IMR-90 (cell line): Measurements from ENCODE around the gene VEGFA. TPM values are rescaled to one million over a fixed set of nuclear protein-coding genes. Genes with fewer than 3 reads are reported as not detected.

ENCODE experiments used
- ATAC-seq: fragments of 200-7000 bp; cut with Tn5 transposase; 2 replicates; pipeline ENCODE4 v1.9.1; 2020; ENCODE audit warnings: low read depth, mild to moderate bottlenecking, moderate library complexity
- BruUV-seq: library from RNA; stranded (reverse); fragments of 400-500 nt; replicated peaks from 2 replicates; lab custom pipeline; 2021; lab: Mats Ljungman, UMichigan
- CTCF ChIA-PET: fragments of 300-600 bp; formaldehyde crosslinking; extraction: SDS; loops from one replicate; lab custom pipeline; 2021; ENCODE audit warnings: antibody characterized with exemption; lab: Yijun Ruan, JAX
- POLR2A ChIA-PET: fragments of 300-600 bp; sonication (Branson Sonifier 250); formaldehyde crosslinking; loops from one replicate; lab custom pipeline; 2022; ENCODE audit warnings: antibody characterized with exemption; ENCODE audit not compliant: unreplicated experiment; lab: Charles Lee
- DNase-seq: peaks from one replicate; pipeline ENCODE4 v3.0.0; 2013
- H2AFZ ChIP-seq: replicated peaks from 2 replicates; pipeline ENCODE3; 2013; ENCODE audit warnings: low read length, mild to moderate bottlenecking; ENCODE audit not compliant: poor library complexity
- H2AK5ac ChIP-seq: 2 replicates; pipeline ENCODE4 v1.6.1; 2013; ENCODE audit warnings: low read depth, low read length, inconsistent platforms
- H2AK9ac ChIP-seq: replicated peaks from 2 replicates; pipeline ENCODE3; 2013; ENCODE audit warnings: mild to moderate bottlenecking, low read depth, low read length, moderate library complexity; ENCODE audit not compliant: poor library complexity
- H2BK120ac ChIP-seq: 2 replicates; pipeline ENCODE4 v1.6.1; 2013; ENCODE audit warnings: low read depth, low read length, inconsistent platforms
- H2BK15ac ChIP-seq: 3 replicates; pipeline ENCODE4 v1.6.1; 2013; ENCODE audit warnings: low read depth, low read length, inconsistent platforms
- H2BK20ac ChIP-seq: 2 replicates; pipeline ENCODE4 v1.6.1; 2013; ENCODE audit warnings: low read depth, mild to moderate bottlenecking, inconsistent platforms, low read length, moderate library complexity
- H2BK5ac ChIP-seq: 2 replicates; pipeline ENCODE4 v1.6.1; 2013; ENCODE audit warnings: mild to moderate bottlenecking, low read depth, low read length, inconsistent platforms; ENCODE audit not compliant: poor library complexity, severe bottlenecking
- H3K14ac ChIP-seq: replicated peaks from 2 replicates; pipeline ENCODE4 v1.6.1; 2013; ENCODE audit warnings: low read depth, low read length, inconsistent platforms
- H3K18ac ChIP-seq: 2 replicates; pipeline ENCODE4 v1.6.1; 2013; ENCODE audit warnings: low read depth, low read length, control low read depth
- H3K23ac ChIP-seq: 2 replicates; pipeline ENCODE4 v1.6.1; 2013; ENCODE audit warnings: low read depth, low read length, inconsistent platforms
- H3K27ac ChIP-seq: 2 replicates; pipeline ENCODE4 v1.5.1; 2013; ENCODE audit warnings: mild to moderate bottlenecking, control low read depth, low read length; ENCODE audit not compliant: insufficient read depth
- H3K27me3 ChIP-seq: 2 replicates; pipeline ENCODE4 v1.6.1; 2013; ENCODE audit warnings: low read length; ENCODE audit not compliant: control insufficient read depth, insufficient read depth
- H3K36me3 ChIP-seq: 2 replicates; pipeline ENCODE4 v1.6.1; 2013; ENCODE audit warnings: low read length, mixed read lengths; ENCODE audit not compliant: control insufficient read depth, insufficient read depth
- H3K4ac ChIP-seq: 2 replicates; pipeline ENCODE4 v1.6.1; 2013; ENCODE audit warnings: low read depth, low read length, inconsistent platforms
- H3K4me1 ChIP-seq: 2 replicates; pipeline ENCODE4 v1.6.1; 2013; ENCODE audit warnings: low read length, mixed read lengths; ENCODE audit not compliant: control insufficient read depth, insufficient read depth
- H3K4me2 ChIP-seq: 2 replicates; pipeline ENCODE4 v1.6.1; 2013; ENCODE audit warnings: low read depth, mild to moderate bottlenecking, control low read depth, low read length, moderate library complexity
- H3K4me3 ChIP-seq: 2 replicates; pipeline ENCODE4 v1.5.1; 2013; ENCODE audit warnings: low read depth, mild to moderate bottlenecking, control low read depth, low read length, moderate library complexity; ENCODE audit not compliant: insufficient read depth
- H3K56ac ChIP-seq: 2 replicates; pipeline ENCODE4 v1.6.1; 2013; ENCODE audit warnings: low read length, inconsistent platforms; ENCODE audit not compliant: insufficient read depth; ENCODE audit errors: extremely low read depth
- H3K79me1 ChIP-seq, 2 experiments: 2 replicates each; pipeline ENCODE4 v1.6.1; 2013; ENCODE audit warnings: low read length in 2 of 2, inconsistent platforms in 1 of 2, low read depth in 1 of 2
- H3K9ac ChIP-seq: 2 replicates; pipeline ENCODE4 v1.6.1; 2013; ENCODE audit warnings: low read depth, low read length, control low read depth
- H3K9me1 ChIP-seq: 2 replicates; pipeline ENCODE4 v1.6.1; 2013; ENCODE audit warnings: low read length, inconsistent platforms; ENCODE audit not compliant: insufficient read depth
- H3K9me3 ChIP-seq: 2 replicates; pipeline ENCODE4 v1.6.1; 2013; ENCODE audit warnings: low read length; ENCODE audit not compliant: control insufficient read depth, insufficient read depth
- H4K20me1 ChIP-seq: 2 replicates; pipeline ENCODE4 v1.6.1; 2013; ENCODE audit warnings: low read length, inconsistent platforms; ENCODE audit not compliant: insufficient read depth
- H4K5ac ChIP-seq: 2 replicates; pipeline ENCODE4 v1.6.1; 2013; ENCODE audit warnings: mild to moderate bottlenecking, low read depth, low read length, control low read depth
- H4K8ac ChIP-seq, 2 experiments: 2 replicates each; pipeline ENCODE4 v1.6.1; 2013; ENCODE audit warnings: low read depth in 2 of 2, low read length in 2 of 2, control low read depth in 1 of 2, inconsistent platforms in 1 of 2
- H4K91ac ChIP-seq: 2 replicates; pipeline ENCODE4 v1.6.1; 2013; ENCODE audit warnings: low read depth, low read length, inconsistent platforms; ENCODE audit not compliant: insufficient read depth
- CEBPB ChIP-seq: IDR thresholded peaks from 2 replicates; pipeline ENCODE4 v1.6.1; 2012; ENCODE audit warnings: low read depth, low read length, improper control_type of control experiment
- ELK1 ChIP-seq: fragments of 150-350 bp; IDR thresholded peaks from 2 replicates; pipeline ENCODE4 v1.6.1; 2016; ENCODE audit warnings: low read depth, mild to moderate bottlenecking, low read length, moderate library complexity, borderline replicate concordance
- FOS ChIP-seq: fragments of 150-350 bp; IDR thresholded peaks from 2 replicates; pipeline ENCODE4 v1.6.1; 2016; ENCODE audit warnings: low read depth, low read length
- MAFK ChIP-seq: IDR thresholded peaks from 2 replicates; pipeline ENCODE4 v1.6.1; 2012; ENCODE audit warnings: low read depth, low read length, improper control_type of control experiment
- MAZ ChIP-seq: IDR thresholded peaks from 2 replicates; pipeline ENCODE4 v1.6.1; 2012; ENCODE audit warnings: low read depth, mild to moderate bottlenecking, low read length, improper control_type of control experiment, moderate library complexity, borderline replicate concordance
- MXI1 ChIP-seq: IDR thresholded peaks from 2 replicates; pipeline ENCODE4 v1.6.1; 2012; ENCODE audit warnings: low read depth, mild to moderate bottlenecking, low read length, moderate library complexity, borderline replicate concordance
- NFE2L2 ChIP-seq: fragments of 150-350 bp; IDR thresholded peaks from 2 replicates; pipeline ENCODE4 v1.6.1; 2016; ENCODE audit warnings: low read depth, mild to moderate bottlenecking, low read length
- RAD21 ChIP-seq: IDR thresholded peaks from 2 replicates; pipeline ENCODE4 v1.6.1; 2012; ENCODE audit warnings: low read length, improper control_type of control experiment
- RCOR1 ChIP-seq: IDR thresholded peaks from 2 replicates; pipeline ENCODE4 v1.6.1; 2012; ENCODE audit warnings: mild to moderate bottlenecking, low read length, improper control_type of control experiment; ENCODE audit not compliant: insufficient replicate concordance
- RFX5 ChIP-seq: IDR thresholded peaks from 2 replicates; pipeline ENCODE4 v1.8.0; 2012; ENCODE audit warnings: low read depth, mild to moderate bottlenecking, low read length, moderate library complexity
- SMC3 ChIP-seq: fragments of 150-350 bp; IDR thresholded peaks from 2 replicates; pipeline ENCODE4 v1.6.1; 2016; ENCODE audit warnings: low read depth, mild to moderate bottlenecking, antibody characterized with exemption, low read length, moderate library complexity
- WGBS, 2 experiments: methylation state at CpG; one replicate each; pipeline versions ENCODE4 v1.1.5 to v1.1.7; 2013; ENCODE audit warnings: missing lambda C conversion rate in 2 of 2; ENCODE audit not compliant: insufficient read length in 1 of 2; ENCODE audit errors: extremely low coverage in 2 of 2; 5-methylcytosine and 5-hydroxymethylcytosine counted together
- dilution Hi-C: fragments of 300-500 bp; cut with HindIII; formaldehyde crosslinking; loops from one replicate; pipeline ENCODE4 v1.14.3; 2018; ENCODE audit warnings: low sequenced_read_pairs; ENCODE audit not compliant: unreplicated experiment
- in situ Hi-C: fragments of 300-500 bp; cut with MboI; formaldehyde crosslinking; loops from 3 replicates; pipeline ENCODE4 v1.14.3; 2019; ENCODE audit warnings: low sequenced_read_pairs, inconsistent platforms, mixed read lengths
- intact Hi-C: fragments of 100-400 bp; cut with micrococcal nuclease; formaldehyde crosslinking; loops from 2 replicates; pipeline ENCODE4 v1.10.0; 2022
- polyA plus RNA-seq, 3 experiments: library from polyadenylated mRNA; depleted of rRNA; stranded (reverse); fragments of >200 nt; gene quantifications; 2 replicates each; pipeline ENCODE4 v1.2.3, GENCODE V29; 2012; ENCODE audit warnings: low replicate concordance in 1 of 3
- total RNA-seq: library from RNA; depleted of rRNA; stranded (reverse); fragments of >200 nt; gene quantifications from 2 replicates; pipeline ENCODE4 v1.2.3, GENCODE V29; 2012

VEGFA gene
- total and polyA plus RNA-seq, 2 of the 4 experiments (the other 2 are of a cell fraction) = 190 to 234 TPM

GRCh38 chr6:43768983-43769525 lies 957 bp upstream of the VEGFA start:
- peak overlapping the region; percentile 5; the same call in 1 of the 2 replicates for H3K18ac ChIP-seq
- H3K36me3 ChIP-seq = peaks cover 14% of the 10 kb centered on the region
- peaks cover 43% of the 10 kb centered on the region for H4K20me1 ChIP-seq
- peak; percentile 91 for DNase-seq
- no peaks in the 10 kb centered on the region; the same call in 1 of the 2 replicates for H3K9me1 ChIP-seq
- H4K5ac ChIP-seq = peak overlapping the region; percentile 26
- peak overlapping the region; percentile 75 for H3K4ac ChIP-seq
- H3K79me1 ChIP-seq = peaks cover 0 to 30% of the 10 kb centered on the region in 2 experiments; a peak in 2 of 4 replicates
- peak; percentile 7 for ATAC-seq
- H4K91ac ChIP-seq = peak overlapping the region; percentile 64
- POLR2A ChIA-PET = interaction anchor here (0.8 kb wide), 1 partner anchor 101 kb away, joined by 3 read pairs; no protein-coding TSS in a partner anchor
- H2AK9ac ChIP-seq = peak overlapping the region; percentile 89
- CTCF ChIA-PET = interaction anchor here (0.8 to 2.8 kb wide), 17 partner anchors 11 to 316 kb away, joined by 3 to 22 read pairs (median 4); no protein-coding TSS in a partner anchor
- no TSS peak for BruUV-seq
- H3K9me3 ChIP-seq = no peaks in the 10 kb centered on the region
- H2BK5ac ChIP-seq = peak overlapping the region; percentile 58
- H2AFZ ChIP-seq = peak overlapping the region; percentile 88
- dilution Hi-C loops (no loop called here), in situ Hi-C loops (loop anchor here (5.0 kb wide), 1 partner anchor 102 kb away; no protein-coding TSS in a partner anchor), intact Hi-C loops (loop anchor here (1.0 to 2.0 kb wide), 4 partner anchors 44 to 310 kb away; no protein-coding TSS in a partner anchor)
- peaks cover 17% of the 10 kb centered on the region for H3K4me1 ChIP-seq
- H3K4me2 ChIP-seq = peak overlapping the region; percentile 18; the same call in 1 of the 2 replicates
- peak overlapping the region; percentile 47; the same call in 1 of the 2 replicates for H3K14ac ChIP-seq
- H2BK120ac ChIP-seq = peak overlapping the region; percentile 54
- H3K23ac ChIP-seq = peak overlapping the region; percentile 34; the same call in 1 of the 2 replicates
- H3K4me3 ChIP-seq = no peak overlapping the region
- H4K8ac ChIP-seq = peak overlapping the region; percentile 31 to 60
- H2AK5ac ChIP-seq = peak overlapping the region; percentile 57; the same call in 1 of the 2 replicates
- H3K9ac ChIP-seq = peak overlapping the region; percentile 24
- no peaks in the 10 kb centered on the region for H3K27me3 ChIP-seq
- WGBS, 2 experiments = 0% methylated on average over 3 of the region's 8 CpGs; no CpG with 5 or more reads in 1 of the 2 experiments
- peak overlapping the region; percentile 60; the same call in 2 of the 3 replicates for H2BK15ac ChIP-seq
- H3K27ac ChIP-seq = peak overlapping the region; percentile 60
- TF ChIP-seq SMC3 (peak; percentile 14; the same call in 1 of the 2 replicates), ELK1 (no peak), MAFK (no peak), MAZ (peak; percentile 83; the same call in 1 of the 2 replicates), CEBPB (no peak), RCOR1 (no peak), RFX5 (no peak), FOS (peak; percentile 12; the same call in 1 of the 2 replicates), RAD21 (no peak), MXI1 (no peak), NFE2L2 (no peak)
- peak overlapping the region; percentile 78 for H2BK20ac ChIP-seq
- no peak overlapping the region for H3K56ac ChIP-seq
